Astrocyte (in vitro differentiated cells and primary cell): ENCODE results near the gene EIF2B5.

ENCODE experiments used
- EZH2 ChIP-seq: IDR thresholded peaks from 2 replicates; pipeline ENCODE4 v1.6.1; 2012; ENCODE audit warnings: mild to moderate bottlenecking, low read length, inconsistent platforms; ENCODE audit not compliant: insufficient read depth
- TF ChIP-seq, protein P1 (sequence below): IDR thresholded peaks from 2 replicates; pipeline ENCODE4 v1.5.1; 2011; ENCODE audit warnings: low read depth, mild to moderate bottlenecking, inconsistent platforms, low read length, moderate library complexity; ENCODE audit not compliant: insufficient read depth

DNA sequence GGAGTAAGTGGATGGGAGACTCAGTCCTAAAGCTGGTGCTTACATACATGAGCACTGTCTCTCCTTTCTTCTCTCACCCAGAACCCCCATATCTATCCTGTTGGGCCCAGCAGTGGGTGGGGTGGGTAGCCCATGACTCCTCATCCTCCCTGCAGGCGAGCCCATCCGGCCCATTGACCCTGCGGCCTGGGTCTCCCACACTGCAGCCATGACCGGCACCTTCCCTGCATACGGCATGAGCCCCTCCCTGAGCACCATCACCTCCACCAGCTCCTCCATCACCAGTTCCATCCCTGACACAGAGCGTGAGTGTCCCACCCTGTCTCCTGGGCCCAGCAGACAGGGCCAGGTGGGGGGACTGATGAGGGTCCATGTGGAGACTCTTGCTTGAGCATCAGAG is 31.5 kb downstream of the EIF2B5 start:
- TF ChIP-seq, protein P1, sequence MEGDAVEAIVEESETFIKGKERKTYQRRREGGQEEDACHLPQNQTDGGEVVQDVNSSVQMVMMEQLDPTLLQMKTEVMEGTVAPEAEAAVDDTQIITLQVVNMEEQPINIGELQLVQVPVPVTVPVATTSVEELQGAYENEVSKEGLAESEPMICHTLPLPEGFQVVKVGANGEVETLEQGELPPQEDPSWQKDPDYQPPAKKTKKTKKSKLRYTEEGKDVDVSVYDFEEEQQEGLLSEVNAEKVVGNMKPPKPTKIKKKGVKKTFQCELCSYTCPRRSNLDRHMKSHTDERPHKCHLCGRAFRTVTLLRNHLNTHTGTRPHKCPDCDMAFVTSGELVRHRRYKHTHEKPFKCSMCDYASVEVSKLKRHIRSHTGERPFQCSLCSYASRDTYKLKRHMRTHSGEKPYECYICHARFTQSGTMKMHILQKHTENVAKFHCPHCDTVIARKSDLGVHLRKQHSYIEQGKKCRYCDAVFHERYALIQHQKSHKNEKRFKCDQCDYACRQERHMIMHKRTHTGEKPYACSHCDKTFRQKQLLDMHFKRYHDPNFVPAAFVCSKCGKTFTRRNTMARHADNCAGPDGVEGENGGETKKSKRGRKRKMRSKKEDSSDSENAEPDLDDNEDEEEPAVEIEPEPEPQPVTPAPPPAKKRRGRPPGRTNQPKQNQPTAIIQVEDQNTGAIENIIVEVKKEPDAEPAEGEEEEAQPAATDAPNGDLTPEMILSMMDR: no peak
- no peak for TF ChIP-seq EZH2
